HepG2 (cell line): ENCODE data around the gene CALU. TPM values are rescaled to one million over a fixed set of nuclear protein-coding genes. Genes with fewer than 3 reads are reported as not detected.
A peak's percentile ranks its signal among the peaks of the same experiment; 100 is the strongest.

Experiments used
- CBX1 ChIP-seq: IDR thresholded peaks from one replicate; pipeline ENCODE4 v1.6.1; 2016; ENCODE audit warnings: antibody characterized with exemption, low read depth
- ISL2 ChIP-seq: sonication (generic); formaldehyde crosslinking; IDR thresholded peaks from 2 replicates; pipeline ENCODE4 v1.5.0; 2020; ENCODE audit warnings: missing genetic modification reagents
- KDM2A ChIP-seq: sonication (generic); formaldehyde crosslinking; IDR thresholded peaks from 2 replicates; pipeline ENCODE4 v1.4.0; 2020; ENCODE audit warnings: low read depth, missing genetic modification reagents, borderline replicate concordance
- MTF1 ChIP-seq: sonication (generic); formaldehyde crosslinking; IDR thresholded peaks from 2 replicates; pipeline ENCODE4 v1.5.0; 2020; ENCODE audit warnings: missing genetic modification reagents
- ONECUT2 ChIP-seq: sonication (generic); formaldehyde crosslinking; IDR thresholded peaks from 2 replicates; pipeline ENCODE4 v1.4.0; 2020; ENCODE audit warnings: missing genetic modification reagents
- RBM22 ChIP-seq: fragments of 200-400 bp; formaldehyde crosslinking; optimal IDR thresholded peaks from 2 replicates; pipeline ENCODE3; 2017; ENCODE audit warnings: mild to moderate bottlenecking, low read length, moderate library complexity
- RNF219 ChIP-seq: sonication (generic); formaldehyde crosslinking; IDR thresholded peaks from 2 replicates; pipeline ENCODE4 v1.5.0; 2020; ENCODE audit warnings: mild to moderate bottlenecking, missing genetic modification reagents
- SOX6 ChIP-seq, 2 experiments: fragments of 450-650 bp in 1 of 2; sonication (generic) in 1 of 2; formaldehyde crosslinking in 1 of 2; IDR thresholded peaks; 2 replicates each; pipeline versions ENCODE4 v1.4.0 to v1.6.1; 2017 to 2020; ENCODE audit warnings: antibody characterized with exemption in 1 of 2, mild to moderate bottlenecking in 1 of 2, missing genetic modification reagents in 1 of 2
- ZBTB7A ChIP-seq: sonication (generic); formaldehyde crosslinking; IDR thresholded peaks from 2 replicates; pipeline ENCODE4 v1.8.0; 2022; ENCODE audit warnings: mild to moderate bottlenecking, missing genetic modification reagents
- ZNF260 ChIP-seq: sonication (generic); formaldehyde crosslinking; IDR thresholded peaks from 2 replicates; pipeline ENCODE4 v1.4.0; 2020; ENCODE audit warnings: missing genetic modification reagents, low read depth, mild to moderate bottlenecking, borderline replicate concordance
- ZNF326 ChIP-seq: sonication (generic); formaldehyde crosslinking; IDR thresholded peaks from 2 replicates; pipeline ENCODE4 v1.4.0; 2020; ENCODE audit warnings: missing genetic modification reagents, borderline replicate concordance
- ZNF451 ChIP-seq: sonication (generic); formaldehyde crosslinking; IDR thresholded peaks from 2 replicates; pipeline ENCODE4 v1.5.0; 2020; ENCODE audit warnings: mild to moderate bottlenecking, missing genetic modification reagents
- ZNF503 ChIP-seq: sonication (generic); formaldehyde crosslinking; IDR thresholded peaks from 2 replicates; pipeline ENCODE4 v1.4.0; 2020; ENCODE audit warnings: missing genetic modification reagents
- ZNF557 ChIP-seq: sonication (generic); formaldehyde crosslinking; IDR thresholded peaks from 2 replicates; pipeline ENCODE4 v1.4.0; 2020; ENCODE audit warnings: missing genetic modification reagents
- ZNF563 ChIP-seq: sonication (generic); formaldehyde crosslinking; IDR thresholded peaks from 2 replicates; pipeline ENCODE4 v1.8.0; 2022; ENCODE audit warnings: mild to moderate bottlenecking, moderate library complexity, missing genetic modification reagents
- polyA plus RNA-seq, 8 experiments: library from polyadenylated mRNA; depleted of rRNA in 3 of 8; stranded (reverse) in 7 of 8; unstranded in 1 of 8; fragments of >200 nt; fragmentation: Illumina TruSeq in 4 of 8; extraction: Trizol in 4 of 8; gene quantifications; 2 replicates each; pipeline versions ENCODE4 v1.2.1 to v1.2.3, GENCODE V29; 2011 to 2016; ENCODE audit warnings: low read depth in 4 of 8, missing spikeins in 1 of 8, mixed read lengths in 1 of 8; ENCODE audit not compliant: insufficient read depth in 1 of 8
- total RNA-seq, 5 experiments: library from RNA; depleted of rRNA; stranded (reverse); fragments of >200 nt; fragmentation: Illumina TruSeq; extraction: Trizol; gene quantifications; 2 replicates each; pipeline ENCODE4 v1.2.3, GENCODE V29; 2016; ENCODE audit warnings: low read depth in 1 of 5
- TF ChIP-seq, protein P1 (sequence below): sonication (generic); formaldehyde crosslinking; IDR thresholded peaks from 2 replicates; pipeline ENCODE4 v1.5.0; 2020; ENCODE audit warnings: missing genetic modification reagents
- TF ChIP-seq, protein P2 (sequence below): IDR thresholded peaks from 2 replicates; pipeline ENCODE4 v1.6.1; 2012; ENCODE audit warnings: low read depth, low read length, improper control_type of control experiment
- TF ChIP-seq, protein P3 (sequence below), 2 experiments: sonication (generic) in 1 of 2; formaldehyde crosslinking in 1 of 2; IDR thresholded peaks; 2 replicates each; pipeline versions ENCODE4 v1.5.1 to v1.6.1; 2011 to 2020; ENCODE audit warnings: borderline replicate concordance in 1 of 2, low read depth in 1 of 2, low read length in 1 of 2, mild to moderate bottlenecking in 1 of 2, missing genetic modification reagents in 1 of 2, moderate library complexity in 1 of 2

Gene CALU
- total and polyA plus RNA-seq, 2 of the 13 experiments (the other 11 are each of a cell fraction or from before 2014, with no cell fraction given), result 198 to 252 TPM

- TF ChIP-seq, protein P1, sequence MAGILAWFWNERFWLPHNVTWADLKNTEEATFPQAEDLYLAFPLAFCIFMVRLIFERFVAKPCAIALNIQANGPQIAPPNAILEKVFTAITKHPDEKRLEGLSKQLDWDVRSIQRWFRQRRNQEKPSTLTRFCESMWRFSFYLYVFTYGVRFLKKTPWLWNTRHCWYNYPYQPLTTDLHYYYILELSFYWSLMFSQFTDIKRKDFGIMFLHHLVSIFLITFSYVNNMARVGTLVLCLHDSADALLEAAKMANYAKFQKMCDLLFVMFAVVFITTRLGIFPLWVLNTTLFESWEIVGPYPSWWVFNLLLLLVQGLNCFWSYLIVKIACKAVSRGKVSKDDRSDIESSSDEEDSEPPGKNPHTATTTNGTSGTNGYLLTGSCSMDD (CRISPR knock-in tag), result 0 out of 2 replicates have a peak, but pooled peaks have one; percentile 39
- TF ChIP-seq MTF1 (CRISPR knock-in tag) (0 out of 2 replicates have a peak, but pooled peaks have one; percentile 38), RNF219 (CRISPR knock-in tag) (no peak), ONECUT2 (CRISPR knock-in tag) (0 out of 2 replicates have a peak, but pooled peaks have one; percentile 11), ZNF326 (CRISPR knock-in tag) (no peak), KDM2A (CRISPR knock-in tag) (peak; percentile 60; the same call in 1 of the 2 replicates), ISL2 (CRISPR knock-in tag) (peak; percentile 26; the same call in 1 of the 2 replicates), ZBTB7A (CRISPR knock-in tag) (peak; percentile 17; the same call in 1 of the 2 replicates), SOX6 (IDR thresholded peaks at IDR 0.05) (no peak), SOX6 (CRISPR knock-in tag; IDR thresholded peaks at IDR 0.05) (peak; percentile 45; the same call in 1 of the 2 replicates), CBX1 (no peak), ZNF503 (CRISPR knock-in tag) (peak; percentile 55; the same call in 1 of the 2 replicates), ZNF563 (CRISPR knock-in tag) (no peak), ZNF451 (CRISPR knock-in tag) (0 out of 2 replicates have a peak, but pooled peaks have one; percentile 56), ZNF260 (CRISPR knock-in tag) (no peak), ZNF557 (no peak), RBM22 (no peak)
- TF ChIP-seq, protein P2, sequence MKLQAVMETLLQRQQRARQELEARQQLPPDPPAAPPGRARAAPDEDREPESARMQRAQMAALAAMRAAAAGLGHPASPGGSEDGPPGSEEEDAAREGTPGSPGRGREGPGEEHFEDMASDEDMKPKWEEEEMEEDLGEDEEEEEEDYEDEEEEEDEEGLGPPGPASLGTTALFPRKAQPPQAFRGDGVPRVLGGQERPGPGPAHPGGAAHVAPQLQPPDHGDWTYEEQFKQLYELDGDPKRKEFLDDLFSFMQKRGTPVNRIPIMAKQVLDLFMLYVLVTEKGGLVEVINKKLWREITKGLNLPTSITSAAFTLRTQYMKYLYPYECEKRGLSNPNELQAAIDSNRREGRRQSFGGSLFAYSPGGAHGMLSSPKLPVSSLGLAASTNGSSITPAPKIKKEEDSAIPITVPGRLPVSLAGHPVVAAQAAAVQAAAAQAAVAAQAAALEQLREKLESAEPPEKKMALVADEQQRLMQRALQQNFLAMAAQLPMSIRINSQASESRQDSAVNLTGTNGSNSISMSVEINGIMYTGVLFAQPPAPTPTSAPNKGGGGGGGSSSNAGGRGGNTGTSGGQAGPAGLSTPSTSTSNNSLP, result no peak
- TF ChIP-seq, protein P3, sequence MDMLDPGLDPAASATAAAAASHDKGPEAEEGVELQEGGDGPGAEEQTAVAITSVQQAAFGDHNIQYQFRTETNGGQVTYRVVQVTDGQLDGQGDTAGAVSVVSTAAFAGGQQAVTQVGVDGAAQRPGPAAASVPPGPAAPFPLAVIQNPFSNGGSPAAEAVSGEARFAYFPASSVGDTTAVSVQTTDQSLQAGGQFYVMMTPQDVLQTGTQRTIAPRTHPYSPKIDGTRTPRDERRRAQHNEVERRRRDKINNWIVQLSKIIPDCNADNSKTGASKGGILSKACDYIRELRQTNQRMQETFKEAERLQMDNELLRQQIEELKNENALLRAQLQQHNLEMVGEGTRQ (IDR thresholded peaks at IDR 0.05; ENCODE audit: low read depth, low read length), result no peak
- TF ChIP-seq, protein P3 (CRISPR knock-in tag; IDR thresholded peaks at IDR 0.05; ENCODE audit: borderline replicate concordance), result no peak
Measured at GRCh38 chr7:128739048-128739962, at the start of gene CALU (continued).
